Stimulated activated CD4-positive, alpha-beta T cell treated with anti-CD3 and anti-CD28 coated beads, Interleukin-12 subunit alpha, Interleukin-12 subunit beta, amount 100 ng/mL, for 24 hours (primary cell): ENCODE results near the gene TBC1D2.

Experiments
- DNase-seq, 2 experiments: peaks; one replicate each; pipeline ENCODE4 v3.0.0-alpha.2; 2020; ENCODE audit warnings: low read depth in 2 of 2

Gene TBC1D2

GRCh38 chr9:98215821-98216220, 39.6 kb downstream of the TBC1D2 start:
- no peak for DNase-seq

GRCh38 chr9:98215271-98215670, 40.2 kb downstream of the TBC1D2 start:
- no peak for DNase-seq

GRCh38 chr9:98214811-98215210, 40.6 kb downstream of the TBC1D2 start:
- no peak for DNase-seq

GRCh38 chr9:98211260-98211659, 44.2 kb downstream of the TBC1D2 start:
- no peak for DNase-seq

- DNase-seq = no peak
These were observed 45.0 kb downstream of the TBC1D2 start for GRCh38 chr9:98210435-98210834.

GRCh38 chr9:98209530-98209929, 45.9 kb downstream of the TBC1D2 start:
- no peak for DNase-seq

GRCh38 chr9:98208635-98209034, 46.8 kb downstream of the TBC1D2 start:
- DNase-seq = no peak

- no peak for DNase-seq
These were observed 47.8 kb downstream of the TBC1D2 start for GRCh38 chr9:98207606-98208005.

GRCh38 chr9:98206754-98207153, 48.7 kb downstream of the TBC1D2 start:
- DNase-seq = no peak

GRCh38 chr9:98204692-98205091, 50.8 kb downstream of the TBC1D2 start:
- DNase-seq = no peak

- no peak for DNase-seq
These were observed 52.3 kb downstream of the TBC1D2 start for GRCh38 chr9:98203153-98203552.

- no peak for DNase-seq
These were observed 53.2 kb downstream of the TBC1D2 start for GRCh38 chr9:98202252-98202651.

- DNase-seq = no peak
These were observed 53.7 kb downstream of the TBC1D2 start for GRCh38 chr9:98201749-98202148.

GRCh38 chr9:98201102-98201501, 54.3 kb downstream of the TBC1D2 start:
- DNase-seq = no peak

- no peak for DNase-seq
These were observed 55.9 kb downstream of the TBC1D2 start for GRCh38 chr9:98199388-98200033.

- DNase-seq = no peak
These were observed 59.8 kb downstream of the TBC1D2 start for GRCh38 chr9:98195671-98196070.

GRCh38 chr9:98193336-98193944, 62.0 kb downstream of the TBC1D2 start:
- DNase-seq = no peak

GRCh38 chr9:98192503-98193335, 62.7 kb downstream of the TBC1D2 start, which contains the start of gene CORO2A:
CORO2A (minus strand) TSS chr9:98192637; CDS start chr9:98157660, 34,977 bp downstream.
- peak; percentile 27 to 66 for DNase-seq

- DNase-seq = no peak
These were observed 63.6 kb downstream of the TBC1D2 start for GRCh38 chr9:98191671-98192502.

GRCh38 chr9:98191181-98191608, 64.3 kb downstream of the TBC1D2 start:
- DNase-seq = no peak

- DNase-seq = no peak
These were observed 64.7 kb downstream of the TBC1D2 start for GRCh38 chr9:98190757-98191105.

GRCh38 chr9:98189412-98189811, 66.0 kb downstream of the TBC1D2 start:
- DNase-seq = no peak
